DOHH2 (cell line): ENCODE data around the gene ARID1A.
"Not testable (repeated sequence)": the region's sequence is repeated elsewhere in the genome, so short reads cannot be mapped to it uniquely, and the experiment has no call there.

Experiments used
- H3F3A ChIP-seq: fragments of 200-600 bp; sonication (generic), shearing (Covaris generic); 2 replicates; pipeline ENCODE4 v1.6.0; 2016; ENCODE audit warnings: antibody characterized with exemption, mild to moderate bottlenecking; ENCODE audit not compliant: control insufficient read depth, insufficient read depth
- H3K27ac ChIP-seq: fragments of 200-600 bp; sonication (generic); 2 replicates; pipeline ENCODE4 v1.5.1; 2014; ENCODE audit warnings: low read depth, mild to moderate bottlenecking, low read length, moderate library complexity
- H3K27me3 ChIP-seq: fragments of 200-600 bp; sonication (generic); 2 replicates; pipeline ENCODE4 v1.6.1; 2014; ENCODE audit warnings: mild to moderate bottlenecking, low read length, mixed read lengths; ENCODE audit not compliant: control insufficient read depth
- H3K36me3 ChIP-seq: fragments of 200-600 bp; sonication (generic); 2 replicates; pipeline ENCODE4 v1.6.1; 2014; ENCODE audit warnings: mild to moderate bottlenecking, low read length, moderate library complexity, mixed read lengths; ENCODE audit not compliant: control insufficient read depth
- H3K4me1 ChIP-seq: fragments of 200-600 bp; sonication (generic); 2 replicates; pipeline ENCODE4 v1.6.1; 2014; ENCODE audit warnings: mild to moderate bottlenecking, low read length, mixed read lengths; ENCODE audit not compliant: control insufficient read depth
- H3K4me2 ChIP-seq: fragments of 200-600 bp; sonication (generic); 2 replicates; pipeline ENCODE4 v1.6.0; 2014; ENCODE audit warnings: mild to moderate bottlenecking, low read length, moderate library complexity
- H3K4me3 ChIP-seq: fragments of 200-600 bp; sonication (generic); 2 replicates; pipeline ENCODE4 v1.5.1; 2014; ENCODE audit warnings: mild to moderate bottlenecking, low read length, mixed read lengths
- H3K79me2 ChIP-seq: fragments of 200-600 bp; sonication (generic); 2 replicates; pipeline ENCODE4 v1.6.1; 2014; ENCODE audit warnings: mild to moderate bottlenecking, low read length, mixed read lengths; ENCODE audit not compliant: control insufficient read depth
- H3K9me2 ChIP-seq: fragments of 200-600 bp; sonication (generic); replicated peaks from 2 replicates; pipeline ENCODE4 v1.6.1; 2014; ENCODE audit warnings: mild to moderate bottlenecking, low read length, mixed read lengths; ENCODE audit not compliant: control insufficient read depth
- H3K9me3 ChIP-seq: fragments of 200-600 bp; sonication (generic); 2 replicates; pipeline ENCODE4 v1.6.1; 2014; ENCODE audit warnings: antibody characterized with exemption, low read length, mixed read lengths; ENCODE audit not compliant: control insufficient read depth, insufficient read depth
- H4K20me1 ChIP-seq: fragments of 200-600 bp; sonication (generic); 2 replicates; pipeline ENCODE4 v1.6.0; 2014; ENCODE audit warnings: low read depth, mild to moderate bottlenecking, antibody characterized with exemption, low read length, moderate library complexity; ENCODE audit not compliant: control insufficient read depth, insufficient read depth
- EZH2phosphoT487 ChIP-seq: fragments of 200-600 bp; sonication (generic); IDR thresholded peaks from 2 replicates; pipeline ENCODE4 v1.6.1; 2017; ENCODE audit warnings: borderline replicate concordance, mild to moderate bottlenecking, antibody characterized with exemption, low read length, moderate library complexity, mixed read lengths
- TF ChIP-seq, protein P1 (sequence below): fragments of 200-600 bp; sonication (generic); IDR thresholded peaks from one replicate; pipeline ENCODE4 v1.5.1; 2014; ENCODE audit warnings: antibody characterized with exemption, mild to moderate bottlenecking, low read depth, low read length; ENCODE audit not compliant: poor library complexity, severe bottlenecking

The ARID1A gene

DNA sequence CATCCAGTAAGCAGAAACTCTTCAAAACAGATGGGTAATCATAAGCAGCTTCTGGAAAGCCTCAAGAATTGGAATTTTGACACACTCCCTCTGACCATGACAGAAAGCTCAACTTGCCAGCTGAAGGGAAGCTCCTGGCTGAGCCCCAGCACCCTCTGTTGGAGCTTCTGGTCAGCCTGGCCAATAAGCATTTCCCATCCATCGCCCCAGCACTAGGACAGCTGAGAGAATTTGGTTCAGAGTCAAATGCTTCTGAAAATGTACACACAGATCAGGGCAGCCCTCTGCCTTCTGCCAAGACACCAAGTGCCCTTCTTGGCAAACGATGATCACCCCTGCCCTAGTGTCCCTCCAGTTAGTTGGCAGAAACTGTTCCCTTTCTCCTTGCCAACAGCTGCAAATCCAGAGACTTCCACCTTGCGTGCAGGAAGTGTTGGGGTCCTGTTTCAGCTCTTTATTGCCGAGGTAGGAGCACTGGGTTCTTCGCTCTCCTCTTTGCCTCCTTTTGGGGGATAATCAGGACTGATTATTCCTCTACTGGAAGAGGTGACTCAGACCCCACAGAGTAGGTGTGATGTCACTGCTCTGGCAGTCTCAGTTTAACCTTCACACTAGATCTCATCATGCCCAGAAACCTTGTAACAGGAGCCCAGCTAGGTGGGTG is 103.8 kb downstream of the ARID1A start:
- no peaks in the 10 kb centered on the region for H3K27me3 ChIP-seq
- H3F3A ChIP-seq = no peaks in the 10 kb centered on the region
- H3K9me3 ChIP-seq = no peaks in the 10 kb centered on the region
- TF ChIP-seq, protein P1, sequence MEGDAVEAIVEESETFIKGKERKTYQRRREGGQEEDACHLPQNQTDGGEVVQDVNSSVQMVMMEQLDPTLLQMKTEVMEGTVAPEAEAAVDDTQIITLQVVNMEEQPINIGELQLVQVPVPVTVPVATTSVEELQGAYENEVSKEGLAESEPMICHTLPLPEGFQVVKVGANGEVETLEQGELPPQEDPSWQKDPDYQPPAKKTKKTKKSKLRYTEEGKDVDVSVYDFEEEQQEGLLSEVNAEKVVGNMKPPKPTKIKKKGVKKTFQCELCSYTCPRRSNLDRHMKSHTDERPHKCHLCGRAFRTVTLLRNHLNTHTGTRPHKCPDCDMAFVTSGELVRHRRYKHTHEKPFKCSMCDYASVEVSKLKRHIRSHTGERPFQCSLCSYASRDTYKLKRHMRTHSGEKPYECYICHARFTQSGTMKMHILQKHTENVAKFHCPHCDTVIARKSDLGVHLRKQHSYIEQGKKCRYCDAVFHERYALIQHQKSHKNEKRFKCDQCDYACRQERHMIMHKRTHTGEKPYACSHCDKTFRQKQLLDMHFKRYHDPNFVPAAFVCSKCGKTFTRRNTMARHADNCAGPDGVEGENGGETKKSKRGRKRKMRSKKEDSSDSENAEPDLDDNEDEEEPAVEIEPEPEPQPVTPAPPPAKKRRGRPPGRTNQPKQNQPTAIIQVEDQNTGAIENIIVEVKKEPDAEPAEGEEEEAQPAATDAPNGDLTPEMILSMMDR = no peak
- TF ChIP-seq EZH2phosphoT487 = no peak
- H3K4me1 ChIP-seq = peaks cover 5% of the 10 kb centered on the region
- no peaks in the 10 kb centered on the region for H4K20me1 ChIP-seq
- H3K79me2 ChIP-seq = no peaks in the 10 kb centered on the region
- H3K36me3 ChIP-seq = peaks cover 8% of the 10 kb centered on the region
- no peaks in the 10 kb centered on the region for H3K9me2 ChIP-seq
- H3K4me3 ChIP-seq = no peak overlapping the region
- no peak overlapping the region for H3K27ac ChIP-seq
- no peak overlapping the region for H3K4me2 ChIP-seq

DNA sequence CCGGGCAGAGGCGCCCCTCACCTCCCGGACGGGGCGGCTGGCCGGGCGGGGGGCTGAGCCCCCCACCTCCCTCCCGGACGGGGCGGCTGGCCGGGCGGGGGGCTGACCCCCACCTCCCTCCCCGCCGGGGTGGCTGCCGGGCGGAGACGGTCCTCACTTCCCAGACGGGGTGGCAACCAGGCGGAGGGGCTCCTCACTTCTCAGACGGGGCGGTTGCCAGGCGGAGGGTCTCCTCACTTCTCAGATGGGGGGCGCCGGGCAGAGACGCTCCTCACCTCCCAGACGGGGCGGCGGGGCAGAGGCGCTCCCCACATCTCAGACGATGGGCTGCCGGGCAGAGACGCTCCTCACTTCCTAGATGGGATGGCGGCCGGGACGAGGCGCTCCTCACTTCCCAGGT is 108.1 kb downstream of the ARID1A start:
- not testable (repeated sequence) for H3K9me3 ChIP-seq, H3K4me3 ChIP-seq, H3K36me3 ChIP-seq, H3K27ac ChIP-seq, H3K4me2 ChIP-seq, H3K79me2 ChIP-seq, H3K9me2 ChIP-seq, H3K4me1 ChIP-seq, H4K20me1 ChIP-seq, H3K27me3 ChIP-seq, H3F3A ChIP-seq

DNA sequence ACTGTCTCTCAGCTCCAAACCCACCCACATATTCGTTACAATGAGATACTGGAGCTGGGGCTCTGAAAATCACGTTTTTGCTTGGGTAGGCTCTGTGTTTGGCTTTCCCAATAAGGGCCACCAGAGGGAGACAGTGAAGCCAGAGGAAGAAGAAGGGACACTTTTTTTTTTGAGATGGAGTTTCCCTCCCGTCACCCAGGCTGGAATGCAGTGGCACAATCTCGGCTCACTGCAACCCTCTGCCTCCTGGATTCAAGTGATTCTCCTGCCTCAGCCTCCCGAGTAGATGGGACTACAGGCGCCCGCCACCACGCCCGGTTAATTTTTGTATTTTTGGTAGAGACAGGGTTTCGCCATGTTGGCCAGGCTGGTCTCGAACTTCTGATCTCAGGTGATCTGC is 114.3 kb downstream of the ARID1A start:
- Histone ChIP-seq H3K4me2 (peak overlapping the region; percentile 37; the same call in 1 of the 2 replicates), H3K4me3 (peak overlapping the region; percentile 36)
- not testable (repeated sequence) for H3K36me3 ChIP-seq, H3K27ac ChIP-seq, H3K9me3 ChIP-seq, H3K4me1 ChIP-seq, H4K20me1 ChIP-seq, H3F3A ChIP-seq, H3K9me2 ChIP-seq, H3K27me3 ChIP-seq, H3K79me2 ChIP-seq
- TF ChIP-seq, protein P1 = peak; percentile 65

DNA sequence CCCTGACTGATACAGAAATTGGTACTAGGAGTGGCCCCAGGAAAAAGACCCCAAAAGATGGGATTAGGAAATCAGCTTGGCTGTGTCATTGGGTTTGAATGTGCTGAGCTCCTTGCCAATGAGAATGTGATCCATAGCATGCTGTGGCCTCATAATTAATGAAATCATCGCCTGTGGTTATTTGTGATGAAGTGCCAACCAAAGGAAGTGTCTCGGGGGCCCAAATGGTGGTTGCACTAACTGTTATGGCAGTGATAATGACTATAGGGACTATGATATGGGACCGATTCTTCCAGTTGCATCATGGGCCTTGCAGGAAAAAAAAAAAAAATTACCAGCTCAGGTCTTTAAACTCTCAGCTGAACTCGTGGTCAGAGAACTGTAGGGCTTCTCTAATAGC is 115.2 kb downstream of the ARID1A start:
- Histone ChIP-seq H3K79me2 (no peaks in the 10 kb centered on the region), H3K9me3 (no peaks in the 10 kb centered on the region), H3F3A (no peaks in the 10 kb centered on the region), H3K27me3 (no peaks in the 10 kb centered on the region), H3K9me2 (no peaks in the 10 kb centered on the region), H3K4me3 (no peak overlapping the region), H3K27ac (no peak overlapping the region), H3K4me1 (0 out of 2 replicates have a peak, but pooled peaks cover 7% of the 10 kb centered on the region), H4K20me1 (no peaks in the 10 kb centered on the region), H3K36me3 (no peaks in the 10 kb centered on the region), H3K4me2 (no peak overlapping the region)
- no peak for TF ChIP-seq EZH2phosphoT487
- TF ChIP-seq, protein P1 = no peak
